Osteocyte (in vitro differentiated cells): ENCODE data around the gene FLNC. TPM values are rescaled to one million over a fixed set of nuclear protein-coding genes. Genes with fewer than 3 reads are reported as not detected.

Experiments
- DNase-seq: peaks from one replicate; pipeline ENCODE4 v3.0.0; 2021; ENCODE audit warnings: mixed read lengths; ENCODE audit not compliant: unreplicated experiment; ENCODE audit errors: extremely low spot score
- H3K27ac Mint-ChIP-seq: one replicate; pipeline ENCODE4 v1.8.0; 2021; ENCODE audit warnings: mild to moderate bottlenecking, mixed read lengths; ENCODE audit not compliant: unreplicated experiment
- H3K27me3 Mint-ChIP-seq: one replicate; pipeline ENCODE4 v1.8.0; 2021; ENCODE audit warnings: mixed read lengths; ENCODE audit not compliant: unreplicated experiment
- H3K36me3 Mint-ChIP-seq: one replicate; pipeline ENCODE4 v1.8.0; 2021; ENCODE audit warnings: mixed read lengths; ENCODE audit not compliant: unreplicated experiment
- H3K4me1 Mint-ChIP-seq: one replicate; pipeline ENCODE4 v1.8.0; 2021; ENCODE audit warnings: mixed read lengths; ENCODE audit not compliant: unreplicated experiment
- H3K4me3 Mint-ChIP-seq: one replicate; pipeline ENCODE4 v1.8.0; 2021; ENCODE audit warnings: mild to moderate bottlenecking, moderate library complexity, mixed read lengths; ENCODE audit not compliant: unreplicated experiment
- H3K9me3 Mint-ChIP-seq: one replicate; pipeline ENCODE4 v1.8.0; 2021; ENCODE audit warnings: mixed read lengths; ENCODE audit not compliant: unreplicated experiment
- CTCF ChIP-seq: fragments of 200-600 bp; sonication (generic); IDR thresholded peaks from 2 replicates; pipeline ENCODE4 v1.5.0; 2021; ENCODE audit warnings: antibody characterized with exemption, mild to moderate bottlenecking, moderate library complexity
- total RNA-seq: library from RNA; stranded (reverse); gene quantifications from 2 replicates; pipeline ENCODE4 v1.2.1, GENCODE V29; 2021

FLNC gene
- total RNA-seq, 1 donor from 2014 or later: 26.9 TPM

DNA sequence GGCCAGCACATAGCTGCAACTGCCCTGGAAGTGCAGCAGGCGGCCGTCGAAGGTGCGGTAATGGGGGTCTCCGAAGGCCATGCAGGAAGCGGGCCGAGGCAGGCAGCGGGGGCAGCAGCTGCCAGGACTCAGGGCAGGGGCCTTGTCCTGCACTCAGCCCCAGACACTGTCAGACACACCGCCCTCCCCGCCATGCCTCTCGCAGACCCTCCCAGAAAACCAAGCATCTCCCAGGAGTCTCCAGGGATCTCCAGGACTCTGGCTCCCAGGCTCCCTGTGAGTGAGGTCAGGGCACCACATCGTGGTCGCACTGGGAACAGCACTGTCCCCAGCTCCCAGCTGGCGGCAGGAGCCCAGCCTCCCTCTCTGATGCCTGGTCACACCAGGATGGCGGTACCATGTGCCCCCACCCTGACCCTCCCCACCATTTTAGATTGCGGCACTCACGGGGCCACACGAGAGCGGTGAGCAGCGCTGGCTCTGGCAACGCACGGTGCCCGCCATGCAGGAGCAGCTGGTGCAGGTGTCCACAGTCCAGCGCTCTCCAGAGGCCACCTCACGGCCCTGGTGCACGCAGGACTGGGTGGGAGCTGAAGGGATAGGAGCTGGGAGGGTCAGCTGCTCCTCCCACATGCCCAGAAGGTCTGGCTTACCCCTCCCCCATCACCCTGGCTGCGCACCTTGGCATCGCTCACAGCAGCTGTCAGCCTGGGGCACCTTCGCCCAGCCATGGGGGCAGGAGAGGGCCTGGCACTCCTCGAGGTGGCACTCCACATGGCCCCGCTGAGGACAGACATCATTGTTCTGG lies 49.9 kb downstream of the FLNC start:
- H3K36me3 Mint-ChIP-seq: no peaks in the 10 kb centered on the region
- H3K27me3 Mint-ChIP-seq: no peaks in the 10 kb centered on the region

DNA sequence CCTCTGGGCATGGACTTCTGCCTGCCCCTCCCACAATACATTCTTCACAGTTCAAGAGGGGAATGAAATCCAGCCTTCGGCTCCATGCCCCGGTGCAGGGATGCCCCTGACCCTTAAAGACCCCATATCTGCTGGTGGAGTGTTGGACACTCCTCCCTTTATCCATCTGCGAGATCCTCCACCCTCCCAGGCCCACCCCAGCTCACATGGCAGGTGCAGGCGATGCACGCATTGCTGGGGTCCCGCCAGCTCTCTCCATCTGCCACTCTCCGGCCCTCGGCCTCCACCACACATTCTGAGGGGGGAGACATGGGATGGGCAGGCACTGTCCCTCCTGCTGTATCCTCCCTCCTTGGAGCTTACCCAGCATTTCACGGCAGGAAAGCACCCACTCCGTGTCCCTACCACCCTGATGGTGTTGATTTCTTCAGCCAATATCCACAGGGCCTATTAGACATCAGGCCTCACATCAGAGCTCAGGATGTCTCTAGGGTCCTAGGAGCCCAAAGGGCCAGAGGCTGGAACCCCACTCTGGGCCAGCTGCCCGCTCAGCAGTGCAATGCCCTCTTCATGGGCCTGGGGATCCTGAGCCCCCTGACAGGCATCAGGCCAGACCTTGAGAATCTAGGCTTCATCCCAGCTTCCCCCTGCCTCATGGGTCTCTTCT lies 50.7 kb downstream of the FLNC start:
- H3K27me3 Mint-ChIP-seq: no peaks in the 10 kb centered on the region
- no peak overlapping the region for H3K4me3 Mint-ChIP-seq
- no peaks in the 10 kb centered on the region for H3K9me3 Mint-ChIP-seq
- TF ChIP-seq CTCF: no peak
- H3K27ac Mint-ChIP-seq: no peak overlapping the region
- H3K4me1 Mint-ChIP-seq: peaks cover 2% of the 10 kb centered on the region
- DNase-seq: no peak
- no peaks in the 10 kb centered on the region for H3K36me3 Mint-ChIP-seq

More for the DNA sequence above, 49.9 kb downstream of the FLNC start:
- peak; percentile 79 for TF ChIP-seq CTCF
- Mint-ChIP-seq H3K9me3 (no peaks in the 10 kb centered on the region), H3K4me3 (no peak overlapping the region), H3K4me1 (peaks cover 2% of the 10 kb centered on the region), H3K27ac (no peak overlapping the region)
- peak; percentile 89 for DNase-seq

GRCh38 chr7:128881458-128882125 lies 51.4 kb downstream of the FLNC start:
- no peaks in the 10 kb centered on the region for H3K9me3 Mint-ChIP-seq
- DNase-seq: no peak
- H3K4me3 Mint-ChIP-seq: no peak overlapping the region
- H3K27ac Mint-ChIP-seq: no peak overlapping the region
- peaks cover 2% of the 10 kb centered on the region for H3K4me1 Mint-ChIP-seq
- no peaks in the 10 kb centered on the region for H3K36me3 Mint-ChIP-seq
- TF ChIP-seq CTCF: no peak
- H3K27me3 Mint-ChIP-seq: no peaks in the 10 kb centered on the region

- Mint-ChIP-seq H3K4me3 (no peak overlapping the region), H3K27ac (no peak overlapping the region), H3K27me3 (no peaks in the 10 kb centered on the region), H3K9me3 (no peaks in the 10 kb centered on the region), H3K4me1 (peaks cover 2% of the 10 kb centered on the region), H3K36me3 (no peaks in the 10 kb centered on the region)
- no peak for DNase-seq
- TF ChIP-seq CTCF: no peak
Observed at GRCh38 chr7:128882134-128882533, 51.9 kb downstream of the FLNC start.
